COLO668 (cell line): ENCODE measurements around the gene FYN.
"Not testable (repeated sequence)": the region's sequence is repeated elsewhere in the genome, so short reads cannot be mapped to it uniquely, and the experiment has no call there.

ENCODE experiments used
- DNase-seq: peaks from one replicate; lab custom pipeline; 2025; ENCODE audit not compliant: unreplicated experiment; lab: John Stamatoyannopoulos, UW

FYN gene

DNA sequence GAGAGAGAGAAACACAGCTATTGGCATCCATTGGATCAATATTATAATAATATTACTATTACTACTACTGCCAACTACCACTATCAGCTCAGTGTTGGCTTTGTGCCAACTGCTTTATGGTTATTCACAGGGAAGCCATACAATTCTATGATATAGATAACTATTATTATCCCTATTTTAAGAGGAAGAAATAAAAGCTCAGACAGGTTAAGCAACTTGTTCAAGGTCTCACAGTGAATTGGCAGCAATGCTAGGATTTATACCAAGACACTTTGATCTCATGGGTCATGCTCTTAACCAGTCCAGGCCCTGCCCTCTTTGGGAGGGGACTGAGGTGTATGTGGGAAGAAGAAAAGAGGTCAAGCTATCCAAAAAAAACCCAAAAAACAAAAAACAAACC, 185.6 kb downstream of the FYN start:
- no peak for DNase-seq

DNA sequence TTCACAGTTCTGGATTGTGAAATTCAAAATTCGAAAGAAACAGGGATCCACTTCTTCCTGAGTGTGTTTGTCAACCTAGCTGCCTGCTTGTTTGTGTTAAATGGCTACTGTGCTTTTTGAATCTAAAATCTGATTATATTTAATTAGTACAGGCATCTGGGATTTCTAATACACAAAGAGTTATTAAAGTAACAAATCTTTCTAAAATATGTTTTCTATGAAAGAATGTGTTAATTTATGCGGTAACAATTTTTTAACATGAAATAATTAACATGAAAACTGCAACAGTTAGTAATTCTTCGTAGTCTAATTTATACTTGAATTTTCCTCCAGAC, 186.4 kb downstream of the FYN start:
- no peak for DNase-seq

DNA sequence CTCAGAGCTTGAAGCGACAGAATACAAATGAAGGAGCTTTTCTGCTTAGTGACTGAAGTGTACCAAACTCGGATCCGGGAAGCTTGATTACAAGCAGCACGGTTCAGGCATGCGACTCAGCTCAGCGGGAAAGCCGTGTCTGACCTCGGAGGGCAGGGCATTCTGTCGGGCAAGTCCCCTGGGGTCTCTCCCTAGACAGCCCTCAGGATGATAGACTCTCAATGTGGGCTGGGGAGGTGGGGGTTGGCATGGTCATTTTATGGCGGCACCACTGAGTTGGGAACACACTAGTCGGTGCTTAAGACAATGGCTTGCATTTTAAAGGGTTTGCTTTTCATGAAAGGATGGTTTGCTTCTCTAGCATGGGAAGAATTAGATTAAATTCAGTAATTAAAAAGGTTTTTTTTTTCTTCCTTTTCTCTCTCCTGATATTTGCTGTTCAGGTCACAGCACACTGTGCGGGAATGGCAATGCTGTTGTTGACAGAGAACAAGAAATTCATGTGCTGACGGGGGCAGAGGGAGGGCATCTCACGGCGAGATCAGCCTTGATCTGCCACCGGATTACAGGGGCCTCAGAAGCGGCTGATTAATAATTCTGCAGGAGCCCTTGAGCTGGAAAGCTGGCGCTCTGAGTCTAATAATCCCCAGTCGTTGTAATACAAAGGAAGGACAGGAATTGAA, 186.9 kb downstream of the FYN start:
- DNase-seq: no peak

DNA sequence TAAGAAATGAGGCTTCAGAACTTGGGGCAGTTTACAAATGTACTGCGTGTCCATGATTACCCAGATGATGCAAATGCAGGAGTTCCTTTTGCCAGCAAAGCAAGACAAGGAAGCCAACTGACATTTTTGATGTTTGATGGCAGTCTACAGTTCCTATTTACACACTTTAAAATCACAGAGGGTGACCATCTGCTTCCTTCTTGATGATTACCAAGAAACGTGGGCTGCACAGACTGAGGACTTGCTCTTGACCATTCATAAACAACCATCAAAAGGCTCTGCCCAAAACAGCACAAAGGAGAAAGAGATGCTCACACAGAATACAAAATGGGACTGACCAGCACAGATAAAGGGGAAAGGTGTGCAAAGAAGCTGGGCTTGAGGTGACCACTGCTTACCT, 187.7 kb downstream of the FYN start:
- no peak for DNase-seq

DNA sequence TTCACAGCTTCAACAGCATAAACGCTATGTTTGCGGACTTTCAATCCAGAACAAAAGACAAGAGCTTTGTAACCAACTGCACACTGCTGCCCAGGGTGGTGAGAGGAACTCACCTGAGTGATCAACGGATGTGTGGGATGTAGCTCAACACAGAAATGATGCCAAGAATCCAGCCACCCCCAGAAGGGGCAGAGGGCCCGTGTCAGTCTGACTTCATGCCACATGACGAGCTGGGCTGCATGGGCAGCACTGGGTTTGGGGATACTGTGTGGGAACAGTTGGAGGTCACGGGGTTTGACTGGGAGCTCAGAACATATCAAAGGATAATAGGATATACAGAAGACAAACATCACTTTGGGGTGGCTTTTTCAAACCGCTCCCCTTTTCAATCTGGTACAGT, 188.2 kb downstream of the FYN start:
- no peak for DNase-seq

DNA sequence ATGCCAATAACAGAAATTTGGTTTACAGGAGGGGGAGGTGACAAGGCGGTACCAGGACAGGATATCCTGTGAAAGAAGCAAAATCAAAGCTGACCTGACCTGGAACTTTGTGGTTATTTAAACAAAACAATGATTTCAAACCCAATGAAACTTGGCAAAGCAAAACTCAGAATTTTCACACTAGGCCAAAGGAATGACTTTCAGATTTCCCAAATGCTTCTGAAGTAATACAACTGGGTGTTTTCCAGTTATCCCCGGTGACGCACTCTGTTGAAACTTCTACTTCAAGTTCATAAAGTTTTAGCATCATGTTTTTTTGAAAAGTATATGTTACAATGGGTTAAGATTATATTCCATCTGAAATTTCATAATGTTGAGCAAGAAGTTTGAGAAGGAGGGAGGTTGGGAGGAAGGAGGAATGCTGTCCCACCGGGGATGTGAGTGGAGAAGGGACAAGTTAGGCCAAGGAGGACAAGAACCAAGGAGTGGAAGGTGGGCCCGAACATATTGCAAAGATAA, 189.4 kb downstream of the FYN start:
- no peak for DNase-seq

DNA sequence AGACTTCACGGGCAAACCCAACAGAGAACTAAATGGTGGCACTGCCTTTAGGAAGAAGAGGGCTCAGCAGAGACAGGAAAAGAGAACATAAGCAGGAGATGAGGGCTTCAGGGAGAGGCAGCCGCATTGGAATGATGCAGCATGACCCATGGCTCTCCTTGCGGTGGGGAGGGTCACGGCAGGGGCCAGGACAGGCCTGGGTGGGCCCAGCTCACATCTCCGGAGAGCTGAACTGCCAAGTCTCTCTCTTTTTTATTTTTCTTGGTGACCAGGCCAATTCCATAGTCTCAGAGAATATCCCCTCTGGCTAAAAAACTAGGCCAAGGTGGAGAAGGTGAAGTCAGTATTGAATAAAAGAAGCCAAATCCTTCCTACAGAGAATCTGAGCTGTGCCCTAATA, 190.1 kb downstream of the FYN start:
- DNase-seq: no peak

DNA sequence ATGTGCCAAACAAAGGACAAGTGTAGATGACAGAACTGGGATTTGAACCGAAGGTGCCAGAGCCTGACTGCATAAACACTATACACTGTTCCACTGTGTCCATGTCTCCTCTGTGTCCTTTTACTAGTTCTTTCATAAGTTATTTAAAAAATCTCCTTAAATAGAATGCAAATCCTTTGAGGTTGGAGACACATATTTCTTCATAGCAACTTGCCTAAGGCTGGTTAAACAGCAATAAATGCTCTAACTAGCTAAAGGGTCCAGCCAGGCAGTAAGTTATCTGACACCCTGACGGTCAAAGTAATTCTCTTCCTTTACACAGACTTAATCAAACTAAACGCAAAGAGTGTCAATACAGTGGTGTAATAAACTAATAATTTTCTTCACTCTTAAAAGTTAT, 191.4 kb downstream of the FYN start:
- DNase-seq: no peak

DNA sequence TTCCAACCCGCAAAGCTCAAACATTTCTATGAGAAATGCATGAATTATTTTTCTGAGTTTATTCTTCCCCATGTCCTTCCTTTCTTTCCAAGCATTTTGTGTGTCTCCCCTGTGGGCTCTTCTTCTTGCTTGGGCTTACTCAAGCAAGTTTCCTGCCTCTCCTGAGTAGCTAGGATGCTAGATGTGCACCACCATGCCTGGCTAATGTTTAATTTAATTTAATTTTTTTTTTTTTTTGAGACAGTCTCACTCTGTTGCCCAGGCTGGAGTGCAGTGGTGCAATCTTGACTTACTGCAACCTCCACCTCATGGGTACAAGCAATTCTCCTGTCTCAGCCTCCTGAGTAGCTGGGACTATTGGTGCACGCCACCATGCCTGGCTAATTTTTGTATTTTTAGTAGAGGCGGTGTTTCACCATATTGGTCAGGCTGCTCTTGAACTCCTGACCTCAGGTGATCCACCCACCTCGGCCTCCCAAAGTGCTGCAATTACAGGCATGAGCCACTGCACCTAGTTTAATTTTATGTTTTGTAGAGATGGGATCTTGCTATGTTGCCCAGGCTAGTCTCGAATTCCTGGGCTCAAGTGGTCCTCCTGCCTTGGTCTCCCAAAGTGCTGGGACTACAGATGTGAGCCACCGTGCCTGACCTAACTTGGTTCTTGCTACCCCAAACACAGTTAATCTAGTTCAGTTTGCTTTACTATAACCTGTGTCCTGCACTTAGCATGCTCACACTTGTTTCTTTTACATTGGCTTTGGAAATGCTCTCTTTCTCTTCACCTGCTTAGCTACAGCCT, 192.2 kb downstream of the FYN start:
- not testable (repeated sequence) for DNase-seq

DNA sequence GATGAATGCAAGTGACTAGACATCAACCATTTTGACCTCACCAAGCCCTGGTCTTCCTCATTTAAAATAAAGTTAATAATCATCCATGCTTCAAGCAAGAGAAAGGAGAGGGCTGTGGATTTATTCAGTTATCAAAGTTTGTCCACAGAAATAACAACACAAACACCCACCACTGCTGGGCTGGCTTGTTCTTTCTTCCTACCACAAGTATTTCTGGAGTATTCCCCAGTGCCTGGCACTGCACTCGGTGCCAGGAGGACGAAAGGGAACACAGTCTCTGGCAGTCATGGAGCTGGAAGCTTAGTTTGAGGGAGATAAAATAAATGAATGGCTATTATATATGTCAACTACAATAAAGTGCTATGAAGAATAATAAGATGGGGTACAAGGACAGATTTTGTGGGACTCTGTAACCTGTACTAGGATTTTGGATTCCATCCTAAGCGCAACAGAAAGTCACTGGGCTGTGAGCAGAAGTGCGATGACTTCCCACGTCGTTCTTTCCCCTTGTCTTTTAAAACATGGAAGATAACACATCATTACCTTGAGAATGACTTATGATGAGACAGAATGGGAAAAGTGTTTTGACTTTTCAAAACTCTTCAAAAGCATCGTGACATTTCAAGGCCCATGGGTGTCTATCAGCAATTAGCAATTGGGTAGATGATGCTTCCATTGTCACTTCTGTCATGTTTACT, 193.1 kb downstream of the FYN start:
- no peak for DNase-seq

DNA sequence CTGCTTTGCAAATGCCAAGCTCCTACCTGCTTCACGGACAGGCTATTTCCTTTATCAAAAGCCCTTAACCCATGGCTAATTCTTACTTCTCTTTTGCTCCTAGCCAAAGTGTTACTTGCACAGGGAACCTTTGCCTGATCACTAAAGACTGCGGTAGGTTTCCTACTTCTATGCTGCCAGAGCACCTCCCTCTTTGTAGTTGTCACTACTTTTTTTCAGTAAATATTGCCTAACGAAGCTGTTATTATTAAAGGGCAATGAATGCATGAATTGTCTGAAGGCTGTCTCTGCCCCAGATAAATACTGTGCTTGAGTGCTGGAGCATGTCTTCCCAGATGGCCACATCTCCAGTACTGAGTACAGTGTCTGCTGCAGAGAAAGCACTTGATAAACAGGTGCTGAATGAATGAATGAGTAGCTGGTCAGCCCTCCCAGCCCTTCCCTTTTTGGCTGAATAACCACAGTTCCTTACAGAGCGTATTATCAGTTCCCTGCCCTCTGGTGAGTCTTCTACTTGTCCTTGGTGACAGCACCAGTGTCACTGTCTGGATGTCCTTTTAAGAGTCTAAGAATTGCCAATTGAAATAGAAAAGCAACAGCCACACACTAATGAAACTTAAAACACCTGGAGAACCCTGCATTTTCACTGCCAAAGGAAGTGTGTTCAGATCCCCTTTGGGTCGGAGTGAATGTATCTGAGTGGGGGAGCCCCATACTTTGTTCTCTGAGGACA, 194.0 kb downstream of the FYN start:
- no peak for DNase-seq

DNA sequence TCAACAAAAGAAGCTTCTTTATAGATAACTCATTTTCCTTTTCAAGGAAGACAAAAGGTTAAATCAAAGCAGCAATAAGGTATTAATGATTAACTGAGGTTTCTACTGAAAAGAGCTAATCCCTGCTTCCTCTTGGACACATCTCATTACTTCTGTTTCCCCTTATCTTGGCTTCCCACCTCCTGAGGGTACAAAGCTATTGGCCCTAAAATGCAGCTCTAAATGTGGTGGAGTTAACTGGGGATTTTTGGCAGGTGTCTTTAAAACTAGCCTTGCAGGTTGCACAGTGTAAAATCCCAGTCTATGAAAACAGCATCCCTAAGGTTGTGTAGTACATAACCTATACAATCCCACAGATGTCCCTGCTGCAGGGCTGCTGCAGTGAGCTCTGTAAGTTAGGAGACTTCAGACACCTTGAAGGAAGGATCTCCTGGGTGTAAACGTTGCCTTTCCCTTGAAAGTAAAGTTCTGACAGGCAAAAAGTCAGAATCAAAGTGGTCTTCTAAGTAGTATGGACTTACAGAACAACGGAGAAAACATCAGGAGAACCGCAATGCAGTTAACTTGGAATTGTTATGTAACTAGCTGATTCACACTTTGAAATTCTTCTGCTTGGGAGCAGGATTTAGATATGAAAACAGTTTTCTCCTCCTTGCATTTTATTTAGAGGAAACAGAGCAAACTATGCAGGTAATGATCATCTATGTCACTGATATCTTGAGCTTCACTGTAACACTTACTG, 195.8 kb downstream of the FYN start:
- DNase-seq: no peak

DNA sequence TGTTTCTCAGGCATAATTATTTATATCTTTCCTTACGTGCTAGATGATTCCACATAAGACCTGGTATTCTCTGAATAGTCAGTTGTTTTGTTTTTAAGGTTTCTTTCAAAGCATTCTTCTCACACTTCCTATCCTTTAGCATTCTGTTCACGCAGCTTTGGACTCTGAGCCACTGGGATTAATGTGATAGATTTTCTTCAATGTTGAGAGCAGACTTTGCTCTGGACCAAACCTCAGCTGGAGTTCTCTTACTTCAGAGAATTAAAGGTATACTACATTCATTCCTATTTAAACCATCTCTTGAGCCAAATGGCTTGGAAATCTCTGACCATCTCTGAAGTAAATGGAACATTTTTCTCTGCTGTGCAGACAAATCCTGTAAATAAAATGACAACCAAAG, 196.9 kb downstream of the FYN start:
- DNase-seq: no peak

DNA sequence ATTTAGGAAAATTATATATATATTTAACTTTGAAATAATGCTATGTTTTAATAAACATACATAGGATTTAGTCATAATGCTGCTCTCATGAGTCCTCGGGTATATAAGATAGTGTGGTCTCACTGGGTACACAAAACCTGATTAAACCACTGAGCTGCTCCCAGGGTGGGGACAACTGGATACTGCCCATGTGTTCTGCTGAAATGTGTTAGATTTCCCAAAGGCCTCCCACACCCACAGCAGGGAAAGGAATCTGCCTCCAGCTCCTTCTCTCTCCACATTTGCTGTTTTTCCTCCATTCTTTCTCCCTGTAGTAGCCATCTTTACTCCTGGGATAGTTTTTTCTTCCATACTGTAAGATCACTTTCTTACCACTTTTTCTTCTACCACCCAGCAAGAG, 198.4 kb downstream of the FYN start:
- DNase-seq: no peak

DNA sequence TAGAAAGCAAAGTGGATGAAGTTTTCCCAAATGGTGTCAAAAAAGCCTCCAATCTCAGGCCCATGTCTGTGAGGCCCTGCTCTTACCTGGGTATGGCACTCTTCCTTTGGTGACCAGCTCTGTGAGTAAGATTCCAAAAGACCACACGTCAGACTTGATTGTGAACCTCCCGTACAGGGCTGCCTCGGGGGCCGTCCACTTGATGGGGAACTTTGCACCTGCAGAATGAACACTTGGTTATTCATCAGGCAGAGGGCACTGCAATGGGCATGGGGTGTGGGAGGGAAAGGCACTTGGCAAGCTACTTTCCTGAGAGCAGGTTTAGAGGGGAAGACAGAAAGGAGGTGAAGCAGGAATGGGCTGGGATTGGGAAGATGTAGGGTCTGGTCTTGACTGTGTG, 198.8 kb downstream of the FYN start:
- DNase-seq: no peak

DNA sequence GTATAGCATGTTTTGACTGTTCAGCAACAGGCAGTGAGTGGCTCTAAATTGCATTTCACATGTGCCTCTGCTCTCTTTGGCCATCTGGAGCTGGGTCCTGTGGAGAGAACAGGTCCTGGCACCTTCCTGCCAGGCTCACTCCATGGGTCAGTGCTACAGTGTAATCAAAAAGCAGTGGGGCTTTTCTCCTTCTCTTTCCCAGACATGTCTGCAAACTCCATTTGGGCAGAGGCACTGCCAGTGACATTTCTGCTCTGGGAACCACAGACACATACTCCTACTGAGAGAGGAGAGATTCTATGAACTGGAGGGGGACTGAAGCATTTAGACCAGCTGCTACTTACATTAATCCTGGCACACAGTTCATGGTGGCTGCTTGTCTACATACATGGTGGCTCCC, 199.3 kb downstream of the FYN start:
- DNase-seq: no peak

DNA sequence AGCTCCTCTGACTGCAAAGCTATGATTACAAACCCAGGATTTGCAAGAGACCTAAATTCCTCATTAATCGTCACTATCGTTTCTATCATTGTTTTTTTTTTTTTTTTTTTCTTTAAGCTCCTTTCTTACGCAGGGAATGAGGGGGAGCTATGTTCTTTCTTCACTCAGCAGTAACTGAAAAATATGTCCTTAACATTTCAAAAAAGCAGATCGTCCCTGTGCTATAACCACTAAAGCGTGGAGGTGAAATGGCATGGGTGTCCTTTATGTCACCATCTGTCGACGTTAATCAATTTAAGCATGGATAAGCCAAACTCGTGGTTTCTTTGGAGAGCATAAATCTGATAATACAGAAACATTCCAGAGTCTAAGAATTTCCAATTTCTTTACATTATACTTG, 199.7 kb downstream of the FYN start:
- no peak for DNase-seq

DNA sequence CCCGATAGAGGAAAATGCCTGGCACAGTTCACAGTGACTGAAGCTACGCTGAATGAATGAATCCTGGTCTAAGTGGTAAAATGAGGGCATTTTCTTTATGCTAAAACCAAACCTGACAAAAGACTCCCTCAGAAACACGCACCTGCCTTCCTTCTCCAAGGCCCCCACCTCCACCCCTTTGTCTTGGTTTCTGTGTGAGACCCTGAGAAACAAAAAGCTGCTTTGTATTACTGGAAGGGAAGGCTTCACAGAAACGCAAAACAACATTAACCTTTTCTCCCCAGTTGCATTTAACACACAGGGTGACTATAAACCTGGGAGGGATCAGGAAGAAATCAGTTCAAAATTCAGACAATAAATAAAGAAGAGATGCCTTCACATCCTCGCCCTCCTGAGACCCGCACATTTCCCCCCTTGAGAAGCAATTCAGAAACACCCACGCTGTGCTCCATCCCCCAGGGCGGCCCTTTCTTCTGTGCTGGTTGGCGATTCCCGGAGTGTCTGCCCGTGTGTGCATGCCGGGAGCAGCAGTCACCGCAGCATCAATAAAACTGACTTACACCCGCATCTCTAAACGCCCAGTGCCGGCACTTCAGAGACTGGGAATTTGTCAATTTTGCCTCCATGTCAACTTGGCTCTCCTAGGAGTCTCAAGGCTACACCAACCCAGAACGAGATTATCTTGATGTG, 200.3 kb downstream of the FYN start:
- DNase-seq: no peak

DNA sequence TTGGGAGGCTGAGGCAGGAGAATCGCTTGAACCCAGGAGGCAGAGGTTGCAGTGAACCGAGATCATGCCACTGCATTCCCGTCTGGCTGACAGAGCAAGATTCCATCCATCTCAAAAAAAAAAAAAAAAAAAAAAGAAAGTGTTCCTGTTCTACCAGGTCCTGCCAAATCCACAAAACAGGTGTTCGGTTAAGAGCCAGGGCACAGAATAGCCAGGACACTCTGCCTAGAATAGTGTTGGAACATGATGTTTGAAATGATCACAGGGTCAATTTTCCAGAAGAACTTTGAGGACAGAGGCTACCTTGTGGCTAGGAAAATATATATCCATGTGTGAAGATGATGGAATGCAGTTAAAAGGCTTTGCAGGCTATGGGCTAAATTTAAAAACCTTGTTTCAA, 203.9 kb downstream of the FYN start:
- no peak for DNase-seq

DNA sequence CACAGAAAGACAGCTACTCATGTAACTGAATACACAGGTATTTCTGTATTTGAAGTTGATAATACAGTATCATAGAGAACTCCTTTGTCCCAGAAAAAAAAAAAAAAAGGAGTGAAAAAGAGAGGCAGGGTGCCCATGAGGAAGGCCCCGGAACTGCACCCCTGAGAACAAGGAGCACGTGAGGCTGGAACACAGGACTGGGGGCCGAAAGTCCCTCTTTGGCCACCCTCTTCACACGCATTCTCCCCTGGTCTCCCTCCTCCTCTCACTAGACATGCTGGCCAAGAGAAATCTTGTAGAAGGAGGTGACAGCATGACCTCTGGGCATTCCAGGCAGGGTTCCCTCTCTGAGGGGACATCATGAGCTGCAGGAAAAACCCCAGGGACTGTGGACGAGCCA, 204.8 kb downstream of the FYN start:
- DNase-seq: no peak
